OCI-LY7 (cell line): ENCODE results near the gene HOXB6.

Source experiments
- EZH2phosphoT487 ChIP-seq: fragments of 200-600 bp; sonication (generic); IDR thresholded peaks from 2 replicates; pipeline ENCODE4 v1.6.1; 2018; ENCODE audit warnings: low read depth, borderline replicate concordance, mild to moderate bottlenecking, mixed run types, antibody characterized with exemption, low read length, moderate library complexity, mixed read lengths
- TF ChIP-seq, protein P1 (sequence below): fragments of 200-600 bp; sonication (generic); conservative IDR thresholded peaks from 2 replicates; pipeline ENCODE4 v1.5.1; 2014; ENCODE audit warnings: mild to moderate bottlenecking, antibody characterized with exemption, low read length, moderate library complexity, mixed read lengths

DNA sequence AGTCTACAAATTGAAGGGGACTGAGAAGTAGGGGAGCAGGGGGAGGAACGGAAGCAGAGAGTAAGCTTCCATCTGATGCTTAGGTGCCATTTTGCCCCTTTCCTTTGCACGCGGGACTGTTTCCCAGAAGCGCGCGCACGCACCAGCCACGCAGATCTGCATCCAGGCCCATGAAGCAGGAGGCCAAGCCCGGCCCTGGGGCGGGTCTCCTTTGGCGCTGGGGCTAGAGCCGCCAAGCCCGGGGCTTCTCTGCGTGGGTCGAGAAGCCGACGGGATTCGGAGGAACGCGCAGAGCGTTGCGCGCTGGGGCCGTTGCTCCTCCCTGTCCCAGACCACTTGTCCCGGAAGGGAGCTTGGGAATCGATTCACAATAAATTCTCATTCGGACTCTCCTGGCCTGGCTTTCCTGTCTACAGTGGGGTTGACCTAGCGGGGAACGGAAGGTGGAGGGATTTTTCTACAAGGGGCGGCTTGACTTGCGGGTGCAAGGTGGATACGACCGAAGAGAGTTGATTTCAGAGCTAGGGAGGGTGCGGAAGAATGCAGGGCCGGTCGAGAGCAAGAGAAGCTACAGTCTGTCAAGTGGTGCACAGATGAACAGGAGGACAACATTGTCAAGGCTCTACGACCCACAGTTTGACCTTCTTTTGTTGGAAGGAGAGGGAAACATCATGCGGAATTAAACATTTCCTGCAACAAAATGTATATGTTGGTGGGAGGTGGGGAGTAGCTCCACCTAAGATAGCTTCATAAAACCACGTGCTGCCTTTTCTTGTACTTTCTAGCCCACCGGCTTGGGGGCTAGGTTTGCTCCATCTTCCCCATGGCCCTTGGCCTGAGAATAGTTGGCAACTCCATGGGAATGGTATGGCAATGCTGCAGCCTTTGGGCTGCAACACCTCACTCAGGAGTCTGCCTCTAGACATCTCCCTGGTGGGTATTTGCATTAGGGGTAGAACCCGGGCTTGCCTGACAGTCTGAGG is 16.9 kb upstream of the HOXB6 start:
- TF ChIP-seq, protein P1, sequence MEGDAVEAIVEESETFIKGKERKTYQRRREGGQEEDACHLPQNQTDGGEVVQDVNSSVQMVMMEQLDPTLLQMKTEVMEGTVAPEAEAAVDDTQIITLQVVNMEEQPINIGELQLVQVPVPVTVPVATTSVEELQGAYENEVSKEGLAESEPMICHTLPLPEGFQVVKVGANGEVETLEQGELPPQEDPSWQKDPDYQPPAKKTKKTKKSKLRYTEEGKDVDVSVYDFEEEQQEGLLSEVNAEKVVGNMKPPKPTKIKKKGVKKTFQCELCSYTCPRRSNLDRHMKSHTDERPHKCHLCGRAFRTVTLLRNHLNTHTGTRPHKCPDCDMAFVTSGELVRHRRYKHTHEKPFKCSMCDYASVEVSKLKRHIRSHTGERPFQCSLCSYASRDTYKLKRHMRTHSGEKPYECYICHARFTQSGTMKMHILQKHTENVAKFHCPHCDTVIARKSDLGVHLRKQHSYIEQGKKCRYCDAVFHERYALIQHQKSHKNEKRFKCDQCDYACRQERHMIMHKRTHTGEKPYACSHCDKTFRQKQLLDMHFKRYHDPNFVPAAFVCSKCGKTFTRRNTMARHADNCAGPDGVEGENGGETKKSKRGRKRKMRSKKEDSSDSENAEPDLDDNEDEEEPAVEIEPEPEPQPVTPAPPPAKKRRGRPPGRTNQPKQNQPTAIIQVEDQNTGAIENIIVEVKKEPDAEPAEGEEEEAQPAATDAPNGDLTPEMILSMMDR = no peak
- no peak for TF ChIP-seq EZH2phosphoT487
